PC-9 (cell line): ENCODE data around the gene CELF2. TPM values are rescaled to one million over a fixed set of nuclear protein-coding genes. Genes with fewer than 3 reads are reported as not detected.

Experiments
- BruUV-seq: library from RNA; stranded (reverse); fragments of 400-500 nt; replicated peaks from 2 replicates; lab custom pipeline; 2021; lab: Mats Ljungman, UMichigan
- CTCF ChIA-PET: fragments of 300-600 bp; sonication (Branson Sonifier 250); formaldehyde crosslinking; loops from one replicate; lab custom pipeline; 2022; ENCODE audit warnings: antibody characterized with exemption; lab: Charles Lee
- POLR2A ChIA-PET: fragments of 300-600 bp; sonication (Branson Sonifier 250); formaldehyde crosslinking; loops from one replicate; lab custom pipeline; 2022; ENCODE audit warnings: antibody characterized with exemption; ENCODE audit not compliant: unreplicated experiment; lab: Charles Lee
- DNase-seq, 2 experiments: peaks; one replicate each; pipeline versions ENCODE4 v3.0.0 to v3.0.0-alpha.2; 2015 to 2022; ENCODE audit warnings: mixed read lengths in 1 of 2
- H2AFZ ChIP-seq: fragments of 200-600 bp; sonication (generic); 2 replicates; pipeline ENCODE4 v1.8.1; 2017; ENCODE audit warnings: antibody characterized with exemption
- H3F3A ChIP-seq: fragments of 200-600 bp; sonication (generic); 2 replicates; pipeline ENCODE4 v1.8.1; 2017; ENCODE audit warnings: antibody characterized with exemption, mild to moderate bottlenecking, low read depth; ENCODE audit not compliant: insufficient read depth
- H3K27ac ChIP-seq: fragments of 200-600 bp; sonication (generic); 2 replicates; pipeline ENCODE4 v1.6.1; 2016; ENCODE audit warnings: mixed run types
- H3K27me3 ChIP-seq: fragments of 200-600 bp; sonication (generic); 2 replicates; pipeline ENCODE4 v1.6.1; 2016; ENCODE audit warnings: low read depth, mixed run types; ENCODE audit not compliant: insufficient read depth
- H3K36me3 ChIP-seq: fragments of 200-600 bp; sonication (generic); 2 replicates; pipeline ENCODE4 v1.6.1; 2016; ENCODE audit warnings: low read depth, mixed run types
- H3K4me1 ChIP-seq: fragments of 200-600 bp; sonication (generic); replicated peaks from 2 replicates; pipeline ENCODE4 v1.6.1; 2016; ENCODE audit warnings: mixed run types; ENCODE audit not compliant: insufficient read depth
- H3K4me2 ChIP-seq: fragments of 200-600 bp; sonication (generic); 2 replicates; pipeline ENCODE4 v1.6.1; 2017; ENCODE audit warnings: mixed run types
- H3K4me3 ChIP-seq: fragments of 200-600 bp; sonication (generic); 2 replicates; pipeline ENCODE4 v1.6.1; 2016; ENCODE audit warnings: mixed run types
- H3K79me2 ChIP-seq: fragments of 200-600 bp; sonication (generic); 2 replicates; pipeline ENCODE4 v1.6.1; 2017; ENCODE audit warnings: low read depth, mixed run types
- H3K9me2 ChIP-seq: fragments of 200-600 bp; sonication (generic); 2 replicates; pipeline ENCODE4 v1.8.1; 2017; ENCODE audit warnings: mild to moderate bottlenecking; ENCODE audit not compliant: insufficient read depth
- H3K9me3 ChIP-seq: fragments of 200-600 bp; sonication (generic); 2 replicates; pipeline ENCODE4 v1.8.1; 2016; ENCODE audit warnings: low read depth; ENCODE audit not compliant: insufficient read depth
- H4K20me1 ChIP-seq: fragments of 200-600 bp; sonication (generic); 2 replicates; pipeline ENCODE4 v1.8.1; 2017; ENCODE audit not compliant: insufficient read depth
- EZH2 ChIP-seq: fragments of 200-600 bp; sonication (generic); IDR thresholded peaks from 2 replicates; pipeline ENCODE4 v1.8.0; 2017; ENCODE audit warnings: antibody characterized with exemption, low read depth
- intact Hi-C: fragments of 100-400 bp; cut with micrococcal nuclease; formaldehyde crosslinking; loops from one replicate; pipeline ENCODE4 v1.10.0; 2022; ENCODE audit not compliant: unreplicated experiment
- total RNA-seq: library from RNA; stranded (reverse); gene quantifications from 2 replicates; pipeline ENCODE4 v1.2.3, GENCODE V29; 2021
- TF ChIP-seq, protein P1 (sequence below): fragments of 200-600 bp; sonication (generic); conservative IDR thresholded peaks from 2 replicates; pipeline ENCODE4 v1.6.1; 2017; ENCODE audit warnings: mixed run types, antibody characterized with exemption, mild to moderate bottlenecking, moderate library complexity

CELF2 gene
- total RNA-seq, 1 experiment from 2014 or later = not detected

- Histone ChIP-seq H3K27me3 (peaks cover 40% of the 10 kb centered on the region), H3K4me1 (no peaks in the 10 kb centered on the region), H3K79me2 (no peaks in the 10 kb centered on the region), H3K27ac (no peak overlapping the region), H4K20me1 (no peaks in the 10 kb centered on the region), H3K4me3 (no peak overlapping the region), H3K9me3 (no peaks in the 10 kb centered on the region), H3F3A (no peaks in the 10 kb centered on the region), H3K9me2 (no peaks in the 10 kb centered on the region), H2AFZ (no peak overlapping the region), H3K4me2 (no peak overlapping the region), H3K36me3 (no peaks in the 10 kb centered on the region)
- POLR2A ChIA-PET = interaction anchor here (0.8 kb wide), 1 partner anchor 9 kb away, joined by 4 read pairs; no protein-coding TSS in a partner anchor
- no TSS peak for BruUV-seq
- intact Hi-C loops = no loop called here
- no peak for DNase-seq
- TF ChIP-seq EZH2 = no peak
- TF ChIP-seq, protein P1, sequence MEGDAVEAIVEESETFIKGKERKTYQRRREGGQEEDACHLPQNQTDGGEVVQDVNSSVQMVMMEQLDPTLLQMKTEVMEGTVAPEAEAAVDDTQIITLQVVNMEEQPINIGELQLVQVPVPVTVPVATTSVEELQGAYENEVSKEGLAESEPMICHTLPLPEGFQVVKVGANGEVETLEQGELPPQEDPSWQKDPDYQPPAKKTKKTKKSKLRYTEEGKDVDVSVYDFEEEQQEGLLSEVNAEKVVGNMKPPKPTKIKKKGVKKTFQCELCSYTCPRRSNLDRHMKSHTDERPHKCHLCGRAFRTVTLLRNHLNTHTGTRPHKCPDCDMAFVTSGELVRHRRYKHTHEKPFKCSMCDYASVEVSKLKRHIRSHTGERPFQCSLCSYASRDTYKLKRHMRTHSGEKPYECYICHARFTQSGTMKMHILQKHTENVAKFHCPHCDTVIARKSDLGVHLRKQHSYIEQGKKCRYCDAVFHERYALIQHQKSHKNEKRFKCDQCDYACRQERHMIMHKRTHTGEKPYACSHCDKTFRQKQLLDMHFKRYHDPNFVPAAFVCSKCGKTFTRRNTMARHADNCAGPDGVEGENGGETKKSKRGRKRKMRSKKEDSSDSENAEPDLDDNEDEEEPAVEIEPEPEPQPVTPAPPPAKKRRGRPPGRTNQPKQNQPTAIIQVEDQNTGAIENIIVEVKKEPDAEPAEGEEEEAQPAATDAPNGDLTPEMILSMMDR = no peak
- CTCF ChIA-PET = no interaction called here
Observed at GRCh38 chr10:11148142-11149028, 130.7 kb downstream of the CELF2 start.

DNA sequence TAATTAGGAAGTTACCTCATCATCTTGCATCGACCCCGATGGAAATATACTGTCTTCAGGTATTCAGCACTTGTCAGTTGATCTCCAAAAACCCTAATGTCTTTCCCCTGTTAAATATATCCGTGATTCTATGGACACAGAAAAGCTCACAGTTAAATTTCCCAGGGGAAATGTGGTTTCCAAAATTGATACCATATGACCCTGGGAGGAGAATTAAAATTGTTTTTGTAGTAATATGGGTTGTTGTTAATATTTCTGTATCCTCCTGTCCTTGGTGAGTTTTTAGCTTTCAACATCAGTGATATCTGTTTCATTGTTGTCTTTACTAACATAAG is 132.1 kb downstream of the CELF2 start:
- Histone ChIP-seq H3K36me3 (no peaks in the 10 kb centered on the region), H3F3A (no peaks in the 10 kb centered on the region), H3K4me2 (no peak overlapping the region), H3K79me2 (no peaks in the 10 kb centered on the region), H3K9me2 (no peaks in the 10 kb centered on the region), H2AFZ (no peak overlapping the region), H3K27me3 (peaks cover 31% of the 10 kb centered on the region), H3K4me3 (no peak overlapping the region), H3K9me3 (no peaks in the 10 kb centered on the region), H3K4me1 (no peaks in the 10 kb centered on the region), H4K20me1 (no peaks in the 10 kb centered on the region), H3K27ac (no peak overlapping the region)
- no peak for DNase-seq
- no TSS peak for BruUV-seq
- POLR2A ChIA-PET = interaction anchor here (0.7 kb wide), 1 partner anchor 1142 kb away, joined by 6 read pairs; no protein-coding TSS in a partner anchor
- intact Hi-C loops = no loop called here
- CTCF ChIA-PET = no interaction called here
- TF ChIP-seq, protein P1 = no peak
- TF ChIP-seq EZH2 = no peak

DNA sequence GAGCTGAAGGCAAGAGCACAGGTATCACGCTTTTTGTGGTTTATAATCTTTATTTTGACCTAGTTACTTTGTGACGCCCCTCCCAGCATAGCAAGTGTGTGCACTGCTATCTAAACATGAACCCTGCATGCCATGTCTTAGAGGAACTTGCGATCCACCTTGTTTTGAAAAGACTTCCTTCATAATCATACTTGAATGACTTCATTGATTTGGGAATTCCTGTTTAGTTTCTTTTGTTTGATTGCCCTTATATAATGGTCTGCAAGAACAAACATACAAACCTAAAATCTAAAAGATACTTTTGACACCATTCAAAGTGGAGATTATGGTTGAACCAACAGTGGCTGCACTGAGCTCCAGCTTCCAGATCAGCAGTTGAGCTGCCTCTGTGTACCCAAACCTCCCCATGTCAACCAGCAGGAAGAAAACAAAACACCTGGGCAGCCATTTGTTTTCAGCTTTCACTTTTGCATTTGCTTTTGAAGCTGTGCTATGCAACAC is 132.6 kb downstream of the CELF2 start:
- BruUV-seq = no TSS peak
- no peaks in the 10 kb centered on the region for H3K79me2 ChIP-seq
- POLR2A ChIA-PET = interaction anchor here (0.7 kb wide), 1 partner anchor 1142 kb away, joined by 6 read pairs; no protein-coding TSS in a partner anchor
- H3K4me2 ChIP-seq = no peak overlapping the region
- no peaks in the 10 kb centered on the region for H4K20me1 ChIP-seq
- no peak overlapping the region for H3K4me3 ChIP-seq
- no peaks in the 10 kb centered on the region for H3K36me3 ChIP-seq
- H3K9me3 ChIP-seq = no peaks in the 10 kb centered on the region
- no peak overlapping the region for H3K27ac ChIP-seq
- H2AFZ ChIP-seq = no peak overlapping the region
- no peaks in the 10 kb centered on the region for H3K4me1 ChIP-seq
- H3F3A ChIP-seq = no peaks in the 10 kb centered on the region
- no peaks in the 10 kb centered on the region for H3K9me2 ChIP-seq
- TF ChIP-seq EZH2 = no peak
- TF ChIP-seq, protein P1 = no peak
- CTCF ChIA-PET = no interaction called here
- no peak for DNase-seq
- peaks cover 33% of the 10 kb centered on the region for H3K27me3 ChIP-seq
- intact Hi-C loops = no loop called here
